SU-DHL-6 (cell line): ENCODE measurements around the gene HM13.

ENCODE experiments used
- H2AFZ ChIP-seq: fragments of 200-600 bp; sonication (generic); 2 replicates; pipeline ENCODE4 v1.6.1; 2014; ENCODE audit warnings: low read depth, mild to moderate bottlenecking, moderate library complexity, mixed read lengths, antibody characterized with exemption, low read length; ENCODE audit not compliant: severe bottlenecking
- H3F3A ChIP-seq: fragments of 200-600 bp; shearing (Covaris generic); 2 replicates; pipeline ENCODE4 v1.6.0; 2016; ENCODE audit warnings: antibody characterized with exemption, mild to moderate bottlenecking; ENCODE audit not compliant: insufficient read depth
- H3K27ac ChIP-seq: fragments of 200-600 bp; sonication (generic); 2 replicates; pipeline ENCODE4 v1.5.1; 2016; ENCODE audit warnings: low read depth, mild to moderate bottlenecking, low read length, moderate library complexity, mixed read lengths
- H3K27me3 ChIP-seq: fragments of 200-600 bp; sonication (generic), shearing (Covaris generic); 2 replicates; pipeline ENCODE4 v1.6.0; 2014; ENCODE audit warnings: mild to moderate bottlenecking, low read length
- H3K36me3 ChIP-seq: fragments of 200-600 bp; sonication (generic); 2 replicates; pipeline ENCODE4 v1.6.1; 2014; ENCODE audit warnings: mild to moderate bottlenecking, low read length, mixed read lengths
- H3K4me2 ChIP-seq: fragments of 300-600, 200-600 bp; shearing (Covaris generic), sonication (generic); 2 replicates; pipeline ENCODE4 v1.6.0; 2014; ENCODE audit warnings: low read length, low read depth, mild to moderate bottlenecking; ENCODE audit not compliant: poor library complexity, severe bottlenecking
- H3K4me3 ChIP-seq: fragments of 200-600 bp; sonication (generic); 2 replicates; pipeline ENCODE4 v1.5.1; 2014; ENCODE audit warnings: antibody characterized with exemption, low read length, mild to moderate bottlenecking, mixed read lengths; ENCODE audit not compliant: insufficient read depth, poor library complexity, severe bottlenecking
- H3K79me2 ChIP-seq: fragments of 200-600 bp; sonication (generic); 2 replicates; pipeline ENCODE4 v1.6.1; 2014; ENCODE audit warnings: mild to moderate bottlenecking, low read length, moderate library complexity; ENCODE audit not compliant: insufficient read depth
- H3K9ac ChIP-seq: fragments of 200-600 bp; sonication (generic); 2 replicates; pipeline ENCODE4 v1.7.0; 2014; ENCODE audit warnings: mild to moderate bottlenecking, low read length
- H3K9me2 ChIP-seq: fragments of 200-600 bp; sonication (generic); replicated peaks from 2 replicates; pipeline ENCODE4 v1.6.1; 2014; ENCODE audit warnings: low read length; ENCODE audit not compliant: insufficient read depth
- H3K9me3 ChIP-seq: fragments of 200-600 bp; sonication (generic); 2 replicates; pipeline ENCODE4 v1.6.1; 2014; ENCODE audit warnings: low read length, mixed read lengths; ENCODE audit not compliant: insufficient read depth
- H4K20me1 ChIP-seq: fragments of 200-600 bp; sonication (generic); 2 replicates; pipeline ENCODE4 v1.6.1; 2014; ENCODE audit warnings: low read depth, mild to moderate bottlenecking, antibody characterized with exemption, low read length, moderate library complexity, mixed read lengths
- EZH2phosphoT487 ChIP-seq: fragments of 200-600 bp; sonication (generic), shearing (Covaris generic); conservative IDR thresholded peaks from 2 replicates; pipeline ENCODE4 v1.6.1; 2018; ENCODE audit warnings: mild to moderate bottlenecking, antibody characterized with exemption, low read length, moderate library complexity, mixed read lengths
- TF ChIP-seq, protein P1 (sequence below): fragments of 200-600 bp; sonication (generic); IDR thresholded peaks from one replicate; pipeline ENCODE4 v1.5.1; 2017; ENCODE audit warnings: antibody characterized with exemption, mild to moderate bottlenecking, low read length, moderate library complexity; ENCODE audit not compliant: insufficient read depth, poor library complexity, severe bottlenecking

HM13 gene

DNA sequence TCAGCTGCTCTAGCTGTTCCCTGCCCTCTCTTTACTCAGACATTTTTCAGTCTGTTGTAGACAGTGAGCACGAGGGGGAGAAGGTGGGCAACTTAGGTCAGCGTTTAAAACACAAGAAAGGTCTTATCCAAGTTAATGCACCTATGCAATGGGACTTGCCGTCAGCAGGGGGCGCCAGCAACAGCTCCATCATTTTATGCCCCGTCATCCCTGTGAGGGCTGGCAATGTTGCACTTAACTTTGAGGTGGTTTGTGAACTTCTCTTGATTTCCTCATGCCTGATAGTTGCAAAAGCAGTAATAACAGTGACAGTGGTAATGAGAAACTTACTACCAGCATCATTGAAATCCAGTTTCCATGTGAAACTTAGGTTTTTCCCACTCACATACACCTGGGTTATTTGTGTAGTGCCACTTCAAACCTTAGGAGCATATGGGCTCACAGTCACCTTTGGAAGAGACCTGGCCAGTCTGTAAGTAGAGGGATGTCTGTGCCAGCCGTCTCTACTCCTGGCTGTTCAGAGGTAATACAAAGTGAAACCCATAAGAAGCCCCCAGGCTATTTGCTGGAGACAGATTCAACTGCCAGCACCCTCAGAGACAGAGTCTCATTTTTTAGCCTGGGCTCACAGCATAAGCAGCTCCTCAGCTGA is 46.0 kb downstream of the HM13 start:
- 0 out of 2 replicates have a peak, but pooled peaks cover 13% of the 10 kb centered on the region for H3F3A ChIP-seq
- H3K36me3 ChIP-seq = no peaks in the 10 kb centered on the region
- no peaks in the 10 kb centered on the region for H3K27me3 ChIP-seq
- H3K4me2 ChIP-seq = no peak overlapping the region
- no peaks in the 10 kb centered on the region for H3K9me3 ChIP-seq
- H4K20me1 ChIP-seq = no peaks in the 10 kb centered on the region
- H2AFZ ChIP-seq = no peak overlapping the region
- 0 out of 2 replicates have a peak overlapping the region, but pooled peaks have one; percentile 28 for H3K27ac ChIP-seq
- H3K9me2 ChIP-seq = no peaks in the 10 kb centered on the region
- TF ChIP-seq, protein P1, sequence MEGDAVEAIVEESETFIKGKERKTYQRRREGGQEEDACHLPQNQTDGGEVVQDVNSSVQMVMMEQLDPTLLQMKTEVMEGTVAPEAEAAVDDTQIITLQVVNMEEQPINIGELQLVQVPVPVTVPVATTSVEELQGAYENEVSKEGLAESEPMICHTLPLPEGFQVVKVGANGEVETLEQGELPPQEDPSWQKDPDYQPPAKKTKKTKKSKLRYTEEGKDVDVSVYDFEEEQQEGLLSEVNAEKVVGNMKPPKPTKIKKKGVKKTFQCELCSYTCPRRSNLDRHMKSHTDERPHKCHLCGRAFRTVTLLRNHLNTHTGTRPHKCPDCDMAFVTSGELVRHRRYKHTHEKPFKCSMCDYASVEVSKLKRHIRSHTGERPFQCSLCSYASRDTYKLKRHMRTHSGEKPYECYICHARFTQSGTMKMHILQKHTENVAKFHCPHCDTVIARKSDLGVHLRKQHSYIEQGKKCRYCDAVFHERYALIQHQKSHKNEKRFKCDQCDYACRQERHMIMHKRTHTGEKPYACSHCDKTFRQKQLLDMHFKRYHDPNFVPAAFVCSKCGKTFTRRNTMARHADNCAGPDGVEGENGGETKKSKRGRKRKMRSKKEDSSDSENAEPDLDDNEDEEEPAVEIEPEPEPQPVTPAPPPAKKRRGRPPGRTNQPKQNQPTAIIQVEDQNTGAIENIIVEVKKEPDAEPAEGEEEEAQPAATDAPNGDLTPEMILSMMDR = peak; percentile 96
- TF ChIP-seq EZH2phosphoT487 = no peak
- H3K9ac ChIP-seq = no peak overlapping the region
- H3K79me2 ChIP-seq = no peaks in the 10 kb centered on the region
- no peak overlapping the region for H3K4me3 ChIP-seq

DNA sequence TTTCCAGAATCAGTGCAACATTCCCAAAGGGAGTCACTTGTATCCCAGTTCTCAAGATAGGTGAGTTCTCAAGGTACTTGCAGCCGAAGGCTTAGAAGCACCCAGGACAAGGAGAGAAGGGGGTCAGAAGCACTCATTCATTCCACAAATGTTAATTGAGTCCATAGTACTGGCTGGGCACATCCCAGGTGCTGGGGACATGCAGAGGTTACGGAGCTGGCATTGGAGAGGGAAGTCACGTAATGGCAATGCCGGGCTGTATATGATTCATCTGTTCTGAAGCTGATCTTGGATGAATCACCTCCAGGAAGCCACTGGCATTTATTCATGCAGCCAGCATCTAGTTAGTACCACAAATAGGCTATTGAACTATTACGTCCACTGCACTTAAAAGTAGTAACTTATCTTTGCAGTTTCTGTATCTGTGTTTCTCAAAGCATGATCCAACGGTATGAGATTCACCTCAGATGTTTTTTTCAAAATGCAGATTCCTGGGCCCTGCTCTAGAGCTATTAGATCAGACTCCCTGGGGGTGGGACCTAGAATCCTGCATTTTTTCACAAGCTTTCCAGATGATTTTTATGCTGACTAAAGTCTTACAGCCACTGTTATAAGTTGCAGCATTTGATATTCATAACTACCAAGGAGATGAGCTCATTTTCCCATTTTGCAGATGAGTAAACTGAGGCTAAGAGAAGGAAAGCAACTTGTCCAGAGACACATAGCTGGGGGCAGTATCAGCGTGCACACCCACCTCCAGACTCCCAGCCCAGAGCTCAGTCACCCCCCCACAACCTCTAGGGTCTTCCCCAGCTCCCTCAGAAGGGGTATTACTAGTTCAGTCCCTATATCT is 46.7 kb downstream of the HM13 start:
- no peak overlapping the region for H2AFZ ChIP-seq
- H3K27ac ChIP-seq = 0 out of 2 replicates have a peak overlapping the region, but pooled peaks have one; percentile 28
- no peak overlapping the region for H3K4me2 ChIP-seq
- TF ChIP-seq, protein P1 = no peak
- TF ChIP-seq EZH2phosphoT487 = no peak
- no peaks in the 10 kb centered on the region for H4K20me1 ChIP-seq
- no peaks in the 10 kb centered on the region for H3K9me2 ChIP-seq
- no peaks in the 10 kb centered on the region for H3K36me3 ChIP-seq
- H3K9ac ChIP-seq = no peak overlapping the region
- H3K4me3 ChIP-seq = no peak overlapping the region
- H3K27me3 ChIP-seq = no peaks in the 10 kb centered on the region
- peaks cover 20% of the 10 kb centered on the region for H3F3A ChIP-seq
- H3K9me3 ChIP-seq = no peaks in the 10 kb centered on the region
- H3K79me2 ChIP-seq = no peaks in the 10 kb centered on the region

DNA sequence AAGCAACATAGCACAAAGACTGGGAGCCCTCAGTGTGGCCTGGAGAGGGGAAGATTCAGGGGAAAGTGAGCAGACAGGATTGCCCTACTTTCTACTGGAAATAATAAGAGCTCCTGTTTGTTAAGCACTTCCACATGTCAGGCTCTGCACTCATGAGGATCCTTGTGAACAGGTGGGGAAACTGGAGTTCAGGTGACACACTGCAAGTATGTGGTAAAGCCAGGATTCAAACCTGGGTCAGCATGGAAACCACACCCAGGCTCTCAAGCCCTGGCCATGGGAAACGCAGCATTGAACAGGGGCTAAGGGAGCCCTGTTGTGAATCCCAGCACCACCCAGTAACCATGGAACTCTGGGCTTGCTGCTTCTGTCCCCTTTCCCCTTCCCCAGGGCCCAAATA is 48.0 kb downstream of the HM13 start:
- no peaks in the 10 kb centered on the region for H3K36me3 ChIP-seq
- no peak overlapping the region for H3K4me3 ChIP-seq
- H3K4me2 ChIP-seq = no peak overlapping the region
- H2AFZ ChIP-seq = no peak overlapping the region
- H3K9ac ChIP-seq = no peak overlapping the region
- H4K20me1 ChIP-seq = no peaks in the 10 kb centered on the region
- no peak for TF ChIP-seq EZH2phosphoT487
- TF ChIP-seq, protein P1 = no peak
- H3K27me3 ChIP-seq = no peaks in the 10 kb centered on the region
- H3K79me2 ChIP-seq = no peaks in the 10 kb centered on the region
- peak overlapping the region; percentile 11; the same call in 1 of the 2 replicates for H3K27ac ChIP-seq
- H3K9me3 ChIP-seq = no peaks in the 10 kb centered on the region
- peaks cover 24% of the 10 kb centered on the region for H3F3A ChIP-seq
- H3K9me2 ChIP-seq = no peaks in the 10 kb centered on the region
